CD4-positive, alpha-beta T cell treated with Interleukin-1 beta for 1 hour (primary cell): ENCODE measurements around the gene SMIM23.
"Not testable (repeated sequence)": the region's sequence is repeated elsewhere in the genome, so short reads cannot be mapped to it uniquely, and the experiment has no call there.

Experiments
- DNase-seq, 2 donors: peaks; one replicate each; pipeline ENCODE4 v3.0.0-alpha.2; 2020 to 2022

Gene SMIM23

DNA sequence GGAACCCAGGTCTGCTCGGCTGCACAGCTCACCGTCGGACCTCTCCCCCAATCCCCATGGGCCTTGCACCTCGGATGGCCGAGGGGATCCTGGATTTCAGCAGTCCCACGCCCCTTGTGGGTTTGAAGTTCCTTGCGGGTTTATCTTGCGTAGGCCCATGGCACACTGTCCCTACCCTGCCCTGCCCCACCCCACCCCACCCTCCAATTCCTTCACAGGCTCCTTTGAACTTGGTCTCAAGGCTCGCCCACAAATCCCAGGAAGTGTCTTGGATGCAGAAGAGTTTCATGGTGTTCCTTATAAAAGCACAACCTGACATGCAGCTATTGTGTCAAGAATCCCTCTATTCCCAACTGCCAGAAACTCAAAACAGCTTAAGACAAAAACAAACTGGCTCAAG, 11.2 kb upstream of the SMIM23 start:
- no peak for DNase-seq

DNA sequence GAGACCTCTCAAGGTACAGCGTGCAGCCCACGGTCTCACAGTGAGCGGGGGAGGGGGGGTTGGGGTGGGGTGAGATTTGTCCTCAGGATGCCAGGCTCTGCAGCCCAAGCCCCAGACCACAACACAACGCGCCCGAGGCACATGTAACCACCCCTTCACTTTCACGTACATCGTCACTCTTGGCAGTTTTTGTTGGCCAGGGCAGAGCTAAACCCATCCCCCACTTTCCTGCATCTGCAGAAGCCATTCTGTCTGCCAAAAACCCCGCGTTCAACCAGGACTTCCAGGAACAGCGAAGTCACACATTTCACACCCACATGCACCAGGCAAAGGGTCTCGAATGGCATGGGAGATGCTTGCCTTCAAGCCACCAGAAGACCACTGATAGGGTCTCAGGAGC, 9.4 kb upstream of the SMIM23 start:
- no peak for DNase-seq

DNA sequence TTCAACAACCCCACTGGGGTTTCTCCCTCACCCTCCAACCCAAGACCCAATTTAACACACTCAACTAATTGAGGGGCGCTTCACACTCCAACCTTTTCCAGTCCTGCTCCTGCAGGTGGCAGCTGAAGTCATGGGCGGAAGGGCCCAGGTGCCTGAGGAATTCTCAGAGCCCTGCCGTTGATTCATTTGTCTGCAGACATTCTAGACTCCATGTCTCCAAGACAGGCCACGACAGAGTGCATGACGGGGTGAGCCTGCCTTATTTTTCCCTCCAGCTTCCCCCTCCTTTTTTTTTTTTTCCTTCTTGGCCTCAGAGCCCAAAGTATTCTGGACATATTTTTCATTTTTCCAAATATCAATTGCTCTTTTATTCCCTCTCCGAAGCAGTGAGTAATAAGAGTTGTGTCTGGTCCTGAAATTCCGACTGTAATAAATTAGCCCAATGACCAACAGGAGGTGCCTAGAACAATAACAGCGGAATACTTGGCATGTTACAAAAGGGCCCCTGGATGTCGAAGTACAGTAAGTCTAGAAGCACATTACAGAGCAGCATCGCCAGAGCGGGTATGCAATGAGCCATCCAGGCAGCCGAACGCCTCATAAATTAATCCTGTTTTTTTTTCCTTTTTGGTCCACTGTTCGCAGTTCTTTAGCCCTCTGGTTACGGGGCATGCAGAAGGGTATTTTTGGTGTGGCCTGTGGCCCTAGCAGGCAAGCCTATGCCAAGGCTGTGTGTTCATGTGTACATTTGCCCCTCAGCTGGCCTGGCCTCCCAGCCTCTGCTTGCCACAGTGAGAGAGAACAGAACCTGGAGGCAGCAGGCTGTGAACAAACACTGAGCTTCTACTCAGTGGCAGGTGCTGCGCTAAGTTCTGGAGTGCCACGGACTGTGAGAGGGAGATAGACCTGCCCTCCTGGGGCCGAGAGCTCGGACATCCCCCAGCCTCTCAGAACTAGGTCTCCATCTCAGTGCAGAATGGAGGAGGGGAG, 8.6 kb upstream of the SMIM23 start:
- no peak for DNase-seq

DNA sequence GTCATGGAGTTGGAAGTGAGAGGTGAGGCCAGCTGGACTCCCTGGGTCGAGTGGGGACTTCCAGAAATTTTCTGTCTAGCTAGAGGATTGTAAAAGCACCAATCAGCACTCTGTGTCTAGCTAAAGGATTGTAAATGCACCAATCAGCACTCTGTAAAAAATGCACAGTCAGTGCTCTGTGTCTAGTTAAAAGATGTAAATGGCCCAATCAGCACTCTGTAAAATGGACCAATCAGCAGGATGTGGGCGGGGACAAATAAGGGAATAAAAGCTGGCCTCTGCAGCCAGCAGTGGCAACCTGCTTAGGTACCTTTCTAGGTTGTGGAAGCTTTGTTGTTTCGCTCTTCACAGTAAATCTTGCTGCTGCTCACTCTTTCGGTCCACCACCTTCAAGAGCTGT, 3.9 kb upstream of the SMIM23 start:
- DNase-seq, result not testable (repeated sequence)

DNA sequence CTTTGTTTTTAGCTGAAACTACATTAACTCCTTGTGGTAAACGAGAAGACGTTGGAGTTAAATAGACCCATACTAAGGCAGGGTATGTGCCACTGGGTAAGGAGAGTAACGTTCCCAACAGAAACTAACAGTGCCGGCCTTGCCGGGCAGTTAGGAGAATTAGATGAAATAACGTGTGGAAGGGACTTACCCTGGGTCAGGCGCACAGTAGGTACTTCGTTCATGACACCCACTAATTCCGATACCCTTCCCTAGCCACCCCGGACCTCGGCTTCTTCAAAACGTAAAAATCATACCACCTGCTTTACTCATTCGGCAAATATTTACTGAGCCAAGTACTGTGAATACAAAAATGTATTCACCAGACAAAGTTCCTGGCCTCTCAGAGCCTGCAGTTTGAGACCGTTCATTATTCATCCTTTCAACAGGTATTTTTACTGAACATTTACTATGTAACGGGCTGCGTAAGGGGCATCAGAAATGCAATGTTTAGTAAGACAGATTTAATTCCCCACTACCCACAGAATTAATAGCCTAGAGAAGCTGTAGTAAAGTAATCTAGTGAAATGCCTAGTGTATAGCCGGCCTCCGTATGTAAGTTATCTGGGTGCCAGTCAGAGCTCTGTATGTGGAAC, 3.2 kb upstream of the SMIM23 start:
- no peak for DNase-seq

DNA sequence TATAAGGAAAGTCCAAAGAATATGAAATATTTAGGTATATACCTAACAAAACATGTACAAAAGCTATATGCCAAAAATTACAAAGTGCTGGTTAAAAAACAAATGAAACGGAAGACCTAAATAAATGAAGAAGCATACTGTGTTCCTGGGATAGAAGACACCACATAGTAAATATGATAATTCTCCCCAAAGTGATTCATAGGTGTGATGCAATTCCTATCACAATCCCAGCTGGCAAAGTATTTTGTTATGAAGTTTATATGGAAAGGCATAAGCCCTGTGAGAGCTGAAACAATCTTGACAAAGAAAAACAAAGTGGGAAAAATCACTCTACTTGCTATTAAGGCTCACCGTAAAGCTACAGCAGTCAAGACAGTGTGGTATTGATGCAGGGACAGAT, 2.6 kb upstream of the SMIM23 start:
- DNase-seq, result no peak

DNA sequence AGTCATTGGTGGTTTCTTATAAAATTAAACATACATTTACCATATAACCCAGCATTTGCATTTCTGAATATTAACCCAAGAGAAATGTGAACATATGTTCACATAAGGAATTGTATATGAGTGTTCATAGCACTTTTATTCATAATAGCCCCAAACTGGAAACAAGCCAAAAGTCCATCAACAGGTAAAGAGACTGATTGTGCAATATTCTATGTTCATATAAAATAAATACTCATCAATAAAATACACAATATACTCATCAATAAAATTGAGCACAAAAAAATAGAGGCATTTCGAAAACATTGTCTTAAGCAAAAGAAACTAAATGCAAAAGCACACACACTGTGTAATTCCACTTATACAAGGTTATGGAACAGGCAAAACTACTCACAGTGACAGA, 3.7 kb downstream of the SMIM23 start:
- DNase-seq, result no peak

DNA sequence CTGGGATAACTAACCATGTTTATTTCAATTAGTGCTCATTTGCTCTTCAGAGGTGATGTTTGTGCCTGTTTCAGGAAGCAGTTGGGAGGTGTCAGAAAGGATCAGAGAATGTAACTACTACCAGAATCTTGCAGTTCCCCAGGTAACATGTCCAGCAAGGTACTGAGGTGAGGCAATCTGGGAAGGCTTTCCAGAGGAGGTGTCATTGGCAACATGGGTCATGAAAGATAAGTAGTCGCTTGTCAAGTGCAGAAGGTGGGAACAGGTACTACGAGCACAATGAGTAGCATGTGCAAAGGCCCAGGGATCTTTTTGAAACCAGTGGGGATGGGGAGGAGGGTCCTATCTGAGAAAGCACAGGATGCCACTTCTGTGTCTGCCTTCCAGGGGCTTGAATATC, 4.8 kb downstream of the SMIM23 start:
- DNase-seq, result no peak

DNA sequence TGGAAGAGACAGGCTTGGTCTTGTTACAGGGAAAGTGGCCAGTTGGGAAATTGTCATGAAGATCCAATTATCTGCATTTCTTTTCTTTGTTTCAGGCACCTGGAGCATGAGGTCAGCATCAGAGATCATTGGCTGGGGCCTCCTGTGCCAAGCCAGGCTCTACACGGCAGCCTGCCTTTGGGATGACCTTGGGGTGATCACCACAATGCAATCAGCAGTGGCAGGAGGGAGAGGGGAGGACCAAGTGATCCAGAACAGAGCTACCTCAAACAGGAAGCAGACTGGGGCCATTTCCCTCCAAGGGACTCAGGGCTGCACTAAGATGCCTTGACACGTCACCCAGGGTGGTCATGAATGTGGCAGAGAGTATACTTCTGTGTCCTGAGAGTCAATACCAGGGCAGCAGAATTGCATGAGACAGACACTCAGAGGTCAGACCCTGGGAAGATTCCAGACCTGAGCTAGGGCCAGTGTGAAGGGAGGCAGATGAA, 8.9 kb downstream of the SMIM23 start:
- DNase-seq, result no peak

DNA sequence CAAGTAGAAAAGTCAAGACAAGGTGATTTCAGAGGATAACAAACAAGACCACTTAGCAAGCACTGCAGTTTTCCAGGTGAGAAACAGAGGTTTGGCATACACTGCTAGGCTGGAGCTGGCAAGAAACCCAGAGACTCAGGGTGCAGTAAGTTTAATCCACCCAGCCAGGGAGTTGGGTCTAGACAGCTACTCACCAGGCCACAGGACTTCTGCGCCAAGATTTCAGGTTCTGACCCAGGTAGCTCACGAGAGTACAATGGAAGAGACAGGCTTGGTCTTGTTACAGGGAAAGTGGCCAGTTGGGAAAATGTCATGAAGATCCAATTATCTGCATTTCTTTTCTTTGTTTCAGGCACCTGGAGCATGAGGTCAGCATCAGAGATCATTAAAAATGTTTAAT, 9.8 kb downstream of the SMIM23 start:
- no peak for DNase-seq

DNA sequence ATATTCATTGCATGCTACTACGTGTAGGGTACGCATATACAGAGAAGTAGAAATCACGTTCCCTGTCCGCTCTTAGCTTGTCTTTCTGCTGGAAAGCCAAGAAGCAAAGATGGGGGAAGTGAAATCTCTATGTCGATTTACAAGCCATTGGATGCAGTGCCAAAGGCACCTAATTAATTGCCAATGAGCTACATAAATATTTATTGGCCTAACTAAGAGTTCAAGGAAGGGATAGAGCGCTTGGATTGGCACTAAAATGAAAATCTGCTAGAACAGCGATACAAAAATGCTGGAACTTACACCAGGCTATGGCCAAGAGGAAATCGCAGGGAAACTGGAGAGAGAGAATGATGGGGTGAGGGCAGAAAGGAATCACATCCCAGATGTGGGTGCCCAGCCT, 10.8 kb downstream of the SMIM23 start:
- no peak for DNase-seq

DNA sequence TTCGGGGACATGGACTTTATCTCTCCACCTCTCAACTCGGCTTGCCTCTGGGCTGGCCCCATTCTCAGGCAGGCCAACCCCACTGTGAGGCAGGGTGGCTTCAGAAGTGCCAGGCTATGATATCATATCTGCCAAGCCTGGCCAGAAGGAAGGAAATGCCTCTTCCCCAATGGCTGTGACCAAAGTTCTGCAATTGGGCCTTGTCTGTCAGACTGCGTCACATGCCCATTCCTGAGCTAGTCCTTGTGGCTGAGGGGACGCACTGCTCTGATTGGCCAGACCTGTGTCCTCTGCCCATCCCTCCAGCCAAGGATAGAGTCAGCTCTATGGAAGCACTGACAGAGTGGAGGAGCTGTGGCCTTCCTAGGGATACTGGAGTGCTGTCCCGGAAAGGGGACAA, 11.9 kb downstream of the SMIM23 start:
- DNase-seq, result peak in 1 of 2 donors; percentile 1

DNA sequence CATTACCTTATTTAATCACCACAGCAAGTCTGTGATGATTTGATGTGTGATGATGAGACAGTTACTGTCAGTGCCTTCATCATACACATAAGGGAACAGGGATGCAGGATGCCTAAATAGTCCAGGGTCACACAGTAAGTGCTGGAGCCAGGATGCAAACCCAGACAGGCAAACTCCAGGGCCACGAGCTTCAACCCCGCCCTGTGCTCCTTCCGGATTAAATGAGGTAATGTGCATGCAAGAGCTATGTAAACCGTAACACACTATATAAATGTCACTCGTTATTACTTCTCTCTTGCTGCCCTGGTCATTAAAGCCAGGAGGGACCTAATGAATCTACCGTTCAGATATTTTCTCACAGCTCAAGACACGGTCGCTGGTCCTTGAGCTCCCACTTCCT, 12.8 kb downstream of the SMIM23 start:
- no peak for DNase-seq

DNA sequence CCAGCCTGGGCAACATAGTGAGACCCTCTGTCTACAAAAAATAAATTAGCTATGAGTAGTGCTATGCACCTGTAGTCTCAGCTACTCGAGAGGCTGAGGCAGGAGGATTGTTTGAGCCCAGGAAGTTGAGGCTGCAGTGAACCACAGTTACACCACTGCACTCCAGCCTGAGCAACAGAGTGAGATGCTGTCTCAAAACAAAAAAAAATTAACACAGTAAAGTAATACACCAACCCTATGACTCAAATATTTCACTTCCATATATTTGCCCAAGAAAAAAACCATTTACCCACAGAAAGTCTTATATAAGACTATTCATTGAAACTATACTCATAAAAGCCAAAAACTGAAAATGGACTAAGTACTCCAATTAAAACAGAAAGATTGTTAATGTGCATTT, 16.2 kb downstream of the SMIM23 start:
- no peak for DNase-seq

DNA sequence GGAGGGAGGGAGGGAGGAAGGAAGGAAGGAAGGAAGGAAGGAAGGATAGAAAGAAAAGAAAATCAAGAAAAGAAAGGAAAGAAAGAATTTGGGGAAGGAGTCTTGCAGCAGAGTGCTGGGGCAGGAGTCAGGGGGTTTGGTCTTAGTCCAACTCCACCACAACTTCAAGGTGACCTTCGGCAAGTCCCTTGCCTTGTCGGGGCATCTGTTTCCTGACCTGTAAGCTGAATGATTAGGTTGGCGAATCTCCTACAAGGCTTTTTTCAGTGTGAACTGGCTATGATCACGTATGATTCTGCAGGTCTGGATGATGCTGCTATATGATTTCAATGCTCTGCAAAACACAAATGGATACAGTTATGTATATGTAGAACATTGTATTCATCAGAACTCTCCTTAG, 20.1 kb downstream of the SMIM23 start:
- DNase-seq, result no peak

DNA sequence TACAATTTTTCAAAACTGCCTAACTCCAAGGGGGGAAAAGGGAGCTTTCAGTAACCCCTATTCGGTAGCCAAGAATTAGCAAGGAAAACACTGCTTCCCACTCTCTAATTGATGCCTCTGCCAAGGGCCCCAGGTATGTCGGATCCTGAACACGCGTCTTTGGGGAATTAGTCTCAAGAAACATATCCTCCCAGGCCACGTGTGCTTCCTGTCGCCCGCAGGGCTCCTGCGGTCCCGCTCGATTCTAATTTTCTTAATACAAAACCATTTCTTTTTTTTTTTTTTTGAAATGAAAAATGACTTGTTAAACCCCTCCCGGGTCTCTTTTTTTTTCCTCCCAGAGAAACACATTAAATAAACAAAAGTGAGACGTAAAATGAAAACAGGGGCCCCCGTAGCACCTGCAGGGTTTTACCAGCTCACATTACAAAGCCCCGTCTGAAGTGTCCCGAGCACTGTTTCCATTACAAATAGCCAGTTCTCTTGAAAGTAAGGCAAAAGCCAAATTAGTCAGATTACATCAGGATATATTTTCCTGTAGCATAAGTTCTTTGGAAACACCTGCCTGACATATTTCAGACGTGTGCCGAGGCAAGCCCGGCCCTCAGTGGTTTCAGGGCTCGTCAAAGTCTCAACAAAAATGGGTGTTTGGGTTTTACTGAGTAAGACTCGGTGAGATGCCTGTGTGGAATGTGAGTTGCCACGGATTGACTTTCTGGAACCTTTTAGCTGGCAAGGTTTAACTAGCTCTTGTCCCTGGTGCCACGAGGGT, 21.5 kb downstream of the SMIM23 start:
- no peak for DNase-seq

DNA sequence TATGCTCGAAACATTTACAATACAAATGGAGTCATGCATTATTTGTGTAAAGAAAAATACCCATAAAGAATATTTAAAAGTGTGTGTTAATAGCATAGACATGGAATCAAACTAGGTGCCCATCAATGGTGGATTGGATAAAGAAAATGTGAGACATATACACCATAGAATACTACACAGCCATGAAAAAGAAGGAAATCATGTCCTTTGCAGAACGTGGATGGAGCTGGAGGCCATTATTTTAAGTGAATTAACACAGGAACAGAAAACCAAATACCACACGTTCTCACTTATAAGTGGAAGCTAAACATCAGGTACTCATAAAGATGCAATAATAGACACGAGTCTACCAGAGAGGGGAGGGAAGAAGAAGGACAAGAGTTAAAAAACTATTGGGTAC, 22.8 kb downstream of the SMIM23 start:
- DNase-seq, result no peak

DNA sequence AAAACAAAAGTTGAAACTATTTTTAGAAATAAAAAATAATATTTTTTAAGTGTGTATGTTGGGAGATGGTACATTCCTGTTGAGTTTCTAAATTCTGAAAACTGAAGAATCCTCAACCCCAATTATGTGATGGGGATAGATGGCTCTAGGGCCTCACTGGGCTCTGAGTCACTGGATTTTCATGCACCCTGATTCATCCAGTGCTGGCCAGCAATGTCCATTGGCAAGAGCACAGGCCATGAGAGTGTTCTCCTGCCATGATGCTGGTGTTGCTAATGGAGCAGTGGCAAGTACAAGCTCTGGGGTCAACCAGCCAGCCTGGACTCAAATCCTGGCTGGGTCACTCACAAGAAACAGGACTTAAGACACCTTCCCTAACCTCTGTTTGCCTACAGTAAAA, 23.3 kb downstream of the SMIM23 start:
- no peak for DNase-seq

DNA sequence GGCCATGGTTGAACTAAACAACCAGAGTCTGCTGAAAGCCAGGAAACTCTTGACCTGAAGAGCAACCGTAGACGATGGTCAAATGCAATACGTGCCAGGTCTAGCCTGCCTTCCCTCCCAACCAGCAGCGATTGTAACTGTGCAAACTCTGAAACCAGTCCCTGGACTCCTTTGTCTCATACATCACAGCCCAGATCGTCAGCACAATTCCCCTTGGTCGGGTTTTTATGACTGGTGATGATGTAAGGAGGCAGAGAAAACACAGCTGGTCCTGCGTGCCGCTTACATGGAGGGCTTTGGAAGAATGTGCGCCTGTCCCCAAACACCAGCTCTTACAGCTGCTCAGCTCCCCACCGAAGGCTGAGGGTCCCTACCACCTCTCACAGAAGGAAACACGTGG, 24.6 kb downstream of the SMIM23 start:
- no peak for DNase-seq

DNA sequence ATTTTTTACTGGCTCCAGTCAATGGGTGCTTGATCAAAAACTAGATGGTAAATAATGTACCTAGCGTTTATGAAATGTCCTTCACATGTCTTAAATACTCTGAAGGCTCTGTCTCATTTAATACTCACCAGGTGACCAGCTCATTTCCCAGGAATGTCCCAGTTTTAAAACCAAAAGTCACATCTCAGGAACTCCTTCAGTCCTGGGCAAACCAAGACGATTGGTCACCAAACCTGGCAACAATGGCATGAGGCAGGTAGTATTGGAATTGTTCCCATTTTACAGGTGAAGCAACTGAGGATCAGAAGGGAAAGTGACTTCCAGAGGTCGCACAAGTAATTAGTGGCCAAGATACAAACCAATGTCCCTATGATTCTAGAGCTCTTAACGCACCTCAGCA, 27.7 kb downstream of the SMIM23 start:
- no peak for DNase-seq

DNA sequence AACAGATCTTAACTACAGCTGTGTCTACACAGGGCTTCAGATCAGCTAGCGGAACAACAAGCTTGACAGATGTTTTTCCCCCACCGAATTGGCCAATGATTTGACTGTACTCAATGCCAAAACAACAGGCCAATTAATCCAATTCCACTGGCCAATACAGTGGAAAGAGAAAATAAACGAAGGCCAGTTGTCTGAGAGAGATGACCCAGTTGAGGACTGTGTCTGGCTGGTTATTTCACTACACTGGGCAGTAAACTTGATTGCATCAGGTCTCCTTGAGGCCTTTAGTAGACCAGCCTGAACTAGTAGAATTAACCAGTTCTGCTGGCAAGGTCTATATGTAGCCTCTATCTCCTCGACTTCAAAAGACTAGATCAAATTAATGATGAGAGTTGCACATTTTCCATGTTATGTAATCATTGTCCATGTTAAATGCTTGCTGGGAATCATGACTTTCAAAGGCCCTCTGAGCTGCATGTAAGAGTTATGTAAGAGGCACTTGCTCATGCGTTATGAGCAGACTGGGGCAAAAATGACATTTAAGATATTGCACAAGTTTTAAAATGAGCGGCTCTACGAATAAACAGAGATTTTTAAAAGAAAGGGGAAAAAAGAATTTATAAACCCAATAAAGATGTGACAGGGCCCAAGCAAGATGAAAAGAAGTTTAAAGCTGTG, 28.3 kb downstream of the SMIM23 start:
- no peak for DNase-seq

DNA sequence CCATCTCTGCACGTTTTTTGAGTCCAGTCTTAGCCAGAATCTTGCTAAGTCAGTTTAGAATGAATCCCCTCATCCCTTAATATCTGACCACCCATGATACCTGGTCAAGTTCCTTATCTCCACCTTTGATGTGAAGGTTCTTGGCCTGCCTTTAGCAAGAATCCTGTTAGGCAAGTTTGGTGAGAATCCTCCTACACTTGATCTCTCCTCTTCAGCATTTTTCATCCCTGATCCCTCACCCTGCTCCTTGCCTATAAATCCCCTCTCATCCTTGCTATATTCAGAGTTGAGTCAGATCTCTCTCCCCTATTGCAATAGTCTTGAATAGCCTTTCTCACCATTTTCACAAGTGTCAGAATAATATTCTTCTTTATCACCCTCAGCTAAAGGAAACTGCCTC, 31.0 kb downstream of the SMIM23 start:
- DNase-seq, result no peak

DNA sequence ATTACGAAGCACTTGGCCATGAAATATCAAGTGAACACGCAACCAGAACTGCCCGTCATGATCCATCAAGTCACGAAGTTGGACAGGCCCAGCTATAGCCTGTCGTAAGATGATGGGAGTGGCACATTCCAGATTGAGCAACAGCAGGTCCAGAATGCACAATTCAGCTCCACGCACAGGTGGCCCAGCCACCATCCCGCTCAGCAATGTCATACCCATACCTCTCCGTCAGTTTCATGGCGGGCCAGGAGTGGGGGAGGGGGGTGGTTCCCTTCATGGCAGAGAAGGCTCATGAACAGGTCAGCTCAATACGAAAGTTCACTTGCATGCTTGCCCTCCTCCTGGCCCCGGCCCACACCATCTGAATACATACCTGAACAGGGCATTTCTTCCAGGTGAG, 34.9 kb downstream of the SMIM23 start:
- DNase-seq, result no peak
